ENCODE data around the gene PICALM. TPM values are rescaled to one million over a fixed set of nuclear protein-coding genes. Genes with fewer than 3 reads are reported as not detected.

Gene PICALM
- total and polyA plus RNA-seq, 2 of the 8 experiments (the other 6 are each of a cell fraction or from before 2014, with no cell fraction given): 69.4 to 71.3 TPM

GRCh38 chr11:86116386-86116726 is 47.5 kb upstream of the PICALM start:
- Histone ChIP-seq H3K36me3 (ENCODE audit: control insufficient read depth in 2 of 4, insufficient read depth in 4 of 4, low read length in 3 of 4) (no peaks in the 10 kb centered on the region), H4K20me1 (replicated peaks in 1 of 2; ENCODE audit: control insufficient read depth in 1 of 2, insufficient read depth in 2 of 2, low read length in 2 of 2) (no peaks in the 10 kb centered on the region), H3K23ac (ENCODE audit: insufficient read length) (no peak overlapping the region), H3K27me3 (replicated peaks in 1 of 4; ENCODE audit: control insufficient read depth in 3 of 4, extremely low read depth in 1 of 4, insufficient read depth in 3 of 4, low read length in 3 of 4) (no peaks in the 10 kb centered on the region), H4K8ac (ENCODE audit: extremely low read depth, insufficient read depth, low read length) (no peak overlapping the region), H2BK15ac (ENCODE audit: low read length) (no peak overlapping the region), H2BK12ac (ENCODE audit: low read depth, low read length) (no peak overlapping the region), H3K9me3 (ENCODE audit: insufficient read depth in 2 of 2, low read depth in 1 of 2, low read length in 1 of 2) (no peaks in the 10 kb centered on the region), H3K4me2 (ENCODE audit: insufficient read depth in 1 of 2, low read depth in 2 of 2, low read length in 2 of 2) (no peak overlapping the region), H3K9ac (replicated peaks in 1 of 4; ENCODE audit: extremely low read depth in 1 of 4, low read depth in 3 of 4, low read length in 3 of 4) (no peak overlapping the region), H3K4me3 (ENCODE audit: extremely low read depth in 1 of 4, insufficient read depth in 2 of 4, low read depth in 3 of 4, low read length in 4 of 4) (no peak overlapping the region), H3K14ac (ENCODE audit: insufficient read length) (no peak overlapping the region), H3K4me1 (replicated peaks in 1 of 4; ENCODE audit: control insufficient read depth in 3 of 4, insufficient read depth in 4 of 4, low read length in 3 of 4) (no peaks in the 10 kb centered on the region), H2AK5ac (ENCODE audit: low read depth, low read length) (no peak overlapping the region), H2BK20ac (ENCODE audit: low read length) (no peak overlapping the region), H2BK5ac (ENCODE audit: low read depth, low read length) (no peak overlapping the region), H3K23me2 (ENCODE audit: low read depth, low read length) (no peaks in the 10 kb centered on the region), H3K4ac (replicated peaks; ENCODE audit: insufficient read length, low read depth, low read length) (no peak overlapping the region), H4K91ac (replicated peaks; ENCODE audit: insufficient read length, low read length) (no peak overlapping the region), H3K79me2 (ENCODE audit: control insufficient read depth in 1 of 2, insufficient read depth in 2 of 2, low read length in 2 of 2) (no peaks in the 10 kb centered on the region), H2AFZ (ENCODE audit: low read length) (no peak overlapping the region), H3K18ac (ENCODE audit: extremely low read depth, low read length) (no peak overlapping the region), H4K5ac (ENCODE audit: insufficient read length, low read depth, low read length) (no peak overlapping the region), H3K27ac (ENCODE audit: low read depth, low read length) (no peak overlapping the region), H2BK120ac (replicated peaks; ENCODE audit: low read depth, low read length) (no peak overlapping the region), H3K79me1 (ENCODE audit: low read depth, low read length) (no peaks in the 10 kb centered on the region), H3K56ac (replicated peaks; ENCODE audit: insufficient read length, low read depth, low read length) (no peak overlapping the region)
- no peak for FAIRE-seq
- WGBS, 2 experiments (ENCODE audit: extremely low coverage in 1 of 2, insufficient coverage in 1 of 2, insufficient read length in 1 of 2, insufficient replicate concordance in 2 of 2, low coverage in 1 of 2, low lambda C conversion rate in 2 of 2, missing lambda C conversion rate in 1 of 2): 98% methylated on average over 4 of the region's 4 CpGs; no CpG with 5 or more reads in 1 of the 2 experiments
- DNase-seq (ENCODE audit: low read depth in 1 of 2, low spot score in 2 of 2): no peak
- ChIA-PET CTCF (ENCODE audit: partially characterized antibody) (interaction anchor here (0.8 to 1.4 kb wide), 2 partner anchors 75 to 101 kb away, joined by 3 to 5 read pairs; no protein-coding TSS in a partner anchor), POLR2A (ENCODE audit: partially characterized antibody) (no interaction called here)
- no peak for TF ChIP-seq E2F6 (IDR thresholded peaks at IDR 0.05)
- TF ChIP-seq CBX8 (IDR thresholded peaks at IDR 0.05; ENCODE audit: borderline replicate concordance, low read depth, low read length): no peak
- TF ChIP-seq EGR1 (IDR thresholded peaks at IDR 0.05; ENCODE audit: borderline replicate concordance, low read depth, low read length): no peak
- no peak for TF ChIP-seq SP2 (IDR thresholded peaks at IDR 0.05; ENCODE audit: low read length)
- no peak for TF ChIP-seq EZH2 (IDR thresholded peaks at IDR 0.05; ENCODE audit: low read depth, low read length, severe bottlenecking)
- TF ChIP-seq YY1 (IDR thresholded peaks at IDR 0.05; ENCODE audit: low read depth, low read length): no peak
- TF ChIP-seq PHF8 (conservative IDR thresholded peaks at IDR 0.05; ENCODE audit: low read depth, low read length): no peak
- no peak for TF ChIP-seq CREB1 (IDR thresholded peaks at IDR 0.05)
- no peak for TF ChIP-seq SIN3A (conservative IDR thresholded peaks at IDR 0.05 in 1 of 2, IDR thresholded peaks at IDR 0.05 in 1 of 2; ENCODE audit: low read depth in 1 of 2, low read length in 2 of 2)
- no peak for TF ChIP-seq ASH2L (IDR thresholded peaks at IDR 0.05; ENCODE audit: low read length)
- TF ChIP-seq TBP (IDR thresholded peaks at IDR 0.05; ENCODE audit: low read depth, low read length): no peak

All from H1 (cell line).